ENCODE measurements around the gene PLPP7. TPM values are rescaled to one million over a fixed set of nuclear protein-coding genes. Genes with fewer than 3 reads are reported as not detected.
A peak's percentile ranks its signal among the peaks of the same experiment; 100 is the strongest.
"Not testable (repeated sequence)": the region's sequence is repeated elsewhere in the genome, so short reads cannot be mapped to it uniquely, and the experiment has no call there.

PLPP7 gene
- polyA plus RNA-seq, 2 of the 4 experiments (the other 2 are of a cell fraction): 0.08 TPM; not detected in 1

DNA sequence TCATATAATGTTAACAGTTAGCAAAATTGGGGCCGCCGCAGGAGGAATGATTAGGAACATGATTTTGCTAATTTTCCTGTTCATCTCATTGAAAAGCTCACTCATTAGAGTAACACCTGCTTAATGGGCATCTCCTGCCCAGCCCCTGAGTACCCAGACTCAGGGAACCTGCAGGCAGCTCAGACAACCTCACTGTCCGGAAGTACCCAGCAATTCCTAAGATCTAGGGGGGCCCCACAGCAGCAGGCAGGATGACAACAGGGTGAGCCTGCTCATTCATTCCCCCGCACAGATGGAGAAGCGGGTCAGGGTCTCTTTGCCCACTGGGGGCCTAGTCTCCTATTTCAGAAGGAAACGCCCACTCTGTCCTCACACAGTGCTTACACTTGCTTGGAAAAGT is 25.8 kb upstream of the PLPP7 start:
- H3K4me3 ChIP-seq: no peak overlapping the region
- POLR2A ChIA-PET: no interaction called here
- CTCF ChIA-PET: interaction anchor here (1.9 kb wide), 1 partner anchor 73 kb away, joined by 6 read pairs; no protein-coding TSS in a partner anchor
- no peak overlapping the region for H3K4me2 ChIP-seq
- TF ChIP-seq RCOR1 (IDR thresholded peaks at IDR 0.05; ENCODE audit: low read depth, low read length) (no peak), GATA3 (IDR thresholded peaks at IDR 0.05; ENCODE audit: borderline replicate concordance) (no peak), HOXB13 (CRISPR knock-in tag; IDR thresholded peaks at IDR 0.05; ENCODE audit: low read depth) (no peak), EHMT2 (IDR thresholded peaks at IDR 0.05; ENCODE audit: low read depth) (no peak)
- TF ChIP-seq, protein P1, sequence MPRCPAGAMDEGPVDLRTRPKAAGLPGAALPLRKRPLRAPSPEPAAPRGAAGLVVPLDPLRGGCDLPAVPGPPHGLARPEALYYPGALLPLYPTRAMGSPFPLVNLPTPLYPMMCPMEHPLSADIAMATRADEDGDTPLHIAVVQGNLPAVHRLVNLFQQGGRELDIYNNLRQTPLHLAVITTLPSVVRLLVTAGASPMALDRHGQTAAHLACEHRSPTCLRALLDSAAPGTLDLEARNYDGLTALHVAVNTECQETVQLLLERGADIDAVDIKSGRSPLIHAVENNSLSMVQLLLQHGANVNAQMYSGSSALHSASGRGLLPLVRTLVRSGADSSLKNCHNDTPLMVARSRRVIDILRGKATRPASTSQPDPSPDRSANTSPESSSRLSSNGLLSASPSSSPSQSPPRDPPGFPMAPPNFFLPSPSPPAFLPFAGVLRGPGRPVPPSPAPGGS (IDR thresholded peaks at IDR 0.05): no peak
- no peak for DNase-seq (ENCODE audit: low read depth in 1 of 2, low spot score in 1 of 2)
- H3K9me3 ChIP-seq: no peaks in the 10 kb centered on the region
- no peak for FAIRE-seq
- 79% methylated on average over 4 of the region's 6 CpGs for WGBS (ENCODE audit: missing lambda C conversion rate)
- no peak overlapping the region for H3K27ac ChIP-seq
- no peak for ATAC-seq
- no peaks in the 10 kb centered on the region for H3K4me1 ChIP-seq

DNA sequence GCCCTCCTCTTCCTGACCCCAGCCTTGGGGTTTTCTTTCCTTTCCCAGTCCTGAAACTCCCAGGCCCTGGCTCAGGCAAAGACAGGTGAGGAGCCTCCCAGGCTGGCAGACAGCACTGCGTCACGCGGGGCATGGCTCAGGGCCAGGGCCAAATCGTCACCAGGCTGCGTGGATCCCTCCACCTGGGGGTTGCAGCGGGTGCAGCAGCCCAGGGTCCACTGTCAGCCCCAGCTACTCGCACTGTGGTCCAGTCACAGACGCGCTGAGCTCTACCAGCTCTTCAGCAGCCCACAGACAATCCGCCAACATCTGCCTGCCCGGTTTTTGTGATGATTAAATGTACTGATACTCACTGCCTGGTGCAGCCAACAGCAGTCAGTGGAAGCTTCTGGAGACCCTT is 25.3 kb upstream of the PLPP7 start:
- peak; percentile 26 to 41; a peak in 3 of 6 replicates for ATAC-seq
- no peak for DNase-seq (ENCODE audit: low read depth in 1 of 2, low spot score in 1 of 2)
- FAIRE-seq: no peak
- 100% methylated on average over 1 of the region's 11 CpGs for WGBS (ENCODE audit: missing lambda C conversion rate)
- no peak for TF ChIP-seq RNF2 (IDR thresholded peaks at IDR 0.05; ENCODE audit: borderline replicate concordance, low read depth)
- Histone ChIP-seq H3K4me1 (no peaks in the 10 kb centered on the region), H3K9me3 (no peaks in the 10 kb centered on the region), H3K27ac (no peak overlapping the region), H3K4me2 (no peak overlapping the region), H3K4me3 (no peak overlapping the region)
- CTCF ChIA-PET: interaction anchor here (1.9 kb wide), 1 partner anchor 72 kb away, joined by 6 read pairs; no protein-coding TSS in a partner anchor
- POLR2A ChIA-PET: no interaction called here

DNA sequence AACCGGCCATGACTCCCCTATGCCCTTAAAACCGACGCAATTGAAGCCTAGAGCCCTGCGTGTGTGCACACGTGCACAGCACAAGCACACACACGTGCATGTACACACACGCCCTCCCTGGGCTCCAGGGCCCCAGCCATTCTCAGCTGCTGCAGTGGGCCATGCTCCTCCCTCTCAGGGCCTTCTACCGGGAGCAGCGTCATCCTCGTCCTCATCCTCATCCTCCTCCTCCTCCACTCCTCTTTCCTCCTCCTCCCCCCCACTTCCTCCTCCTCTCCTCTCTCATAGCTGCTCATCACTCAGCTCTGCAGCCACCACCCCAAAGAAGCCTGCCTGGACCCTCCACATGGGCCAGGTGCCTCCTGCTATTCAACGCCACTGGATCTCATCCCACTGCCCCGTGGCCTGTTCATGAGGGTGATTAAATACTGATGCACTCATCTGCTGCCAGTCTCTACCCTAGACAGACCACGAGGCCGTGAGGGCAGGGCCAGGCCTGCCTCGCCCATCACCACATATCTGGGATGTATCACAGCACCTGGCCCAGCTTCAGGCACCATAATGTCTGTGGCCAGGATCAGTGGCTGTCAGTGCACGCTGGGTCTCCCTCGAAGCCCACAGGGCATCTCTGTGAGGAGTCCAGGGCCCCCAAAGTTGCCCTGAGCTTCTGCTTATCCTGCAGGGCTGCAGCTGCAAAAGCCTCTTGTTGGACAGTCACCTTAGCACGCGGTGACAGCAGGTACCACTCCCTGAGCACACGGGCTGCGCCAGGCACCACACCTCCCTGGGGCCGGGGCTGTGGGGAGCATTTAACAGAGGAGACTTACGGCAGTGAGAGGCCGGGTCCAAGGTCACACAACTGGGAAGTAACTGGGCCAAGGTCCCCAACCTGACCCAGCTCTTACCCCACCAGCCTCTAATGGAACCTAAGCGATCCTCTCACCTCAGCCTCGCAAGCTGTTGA is 23.0 kb upstream of the PLPP7 start:
- POLR2A ChIA-PET: no interaction called here
- Histone ChIP-seq H3K4me3 (no peak overlapping the region), H3K9me3 (no peaks in the 10 kb centered on the region), H3K4me2 (no peak overlapping the region), H3K27ac (no peak overlapping the region), H3K4me1 (no peaks in the 10 kb centered on the region)
- TF ChIP-seq HOXA7 (CRISPR knock-in tag; IDR thresholded peaks at IDR 0.05): no peak
- CTCF ChIA-PET: interaction anchor here (1.0 kb wide), 1 partner anchor 70 kb away, joined by 4 read pairs; no protein-coding TSS in a partner anchor
- WGBS (ENCODE audit: missing lambda C conversion rate): 80% methylated on average over 25 of the region's 26 CpGs
- FAIRE-seq: no peak
- peak in 1 of 2 experiments; percentile 11; a peak in 1 of 6 replicates for ATAC-seq
- no peak for DNase-seq (ENCODE audit: low read depth in 1 of 2, low spot score in 1 of 2)

DNA sequence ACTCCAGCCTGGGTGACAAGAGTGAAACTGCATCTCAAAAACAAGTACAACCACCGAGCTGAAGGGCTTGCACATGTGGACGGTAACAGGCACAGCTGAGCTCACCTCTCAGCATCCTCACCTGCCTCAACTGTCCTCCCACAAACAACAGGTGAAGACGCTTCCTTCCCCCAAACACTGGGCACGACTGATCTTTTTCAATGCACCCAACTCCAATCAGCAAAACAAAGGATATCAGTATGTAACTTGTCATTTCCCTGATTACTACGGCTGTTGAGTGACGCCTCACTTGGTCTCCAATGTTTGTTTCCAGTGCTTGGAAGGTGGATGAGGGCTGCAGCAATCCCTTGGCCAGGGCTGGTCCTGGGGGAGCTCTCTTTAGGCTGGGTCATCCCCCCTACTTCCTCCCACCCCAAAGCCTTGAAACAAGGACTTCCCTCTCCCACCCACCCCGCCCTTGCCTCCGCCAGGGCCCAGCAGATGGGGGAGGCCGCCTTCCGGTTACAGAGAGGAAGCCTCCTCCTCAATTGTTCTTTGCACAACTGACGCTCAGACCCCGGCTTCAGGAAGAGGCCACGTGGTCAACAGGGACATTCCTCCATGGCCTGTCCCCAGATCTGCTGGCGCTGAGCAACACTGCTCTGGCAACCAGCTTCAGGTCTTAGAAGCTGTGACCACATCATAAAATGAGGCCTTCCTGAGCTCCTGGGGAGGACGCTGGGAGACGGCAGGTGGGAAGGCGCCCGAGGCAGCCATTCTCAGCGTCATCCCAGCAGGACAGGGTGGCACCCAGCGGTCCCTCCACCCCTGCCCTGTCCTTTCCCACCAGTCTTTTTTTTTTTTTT is 19.1 kb upstream of the PLPP7 start:
- Histone ChIP-seq H3K9me3 (no peaks in the 10 kb centered on the region), H3K27ac (no peak overlapping the region), H3K4me1 (no peaks in the 10 kb centered on the region), H3K4me3 (no peak overlapping the region), H3K4me2 (no peak overlapping the region)
- TF ChIP-seq TFCP2L1 (CRISPR knock-in tag; IDR thresholded peaks at IDR 0.05) (no peak), MAFK (IDR thresholded peaks at IDR 0.05; ENCODE audit: partially characterized antibody) (no peak), JUNB (IDR thresholded peaks at IDR 0.05) (no peak), HOXA7 (CRISPR knock-in tag; IDR thresholded peaks at IDR 0.05) (no peak), FOXS1 (CRISPR knock-in tag; IDR thresholded peaks at IDR 0.05) (no peak), RARB (CRISPR knock-in tag; IDR thresholded peaks at IDR 0.05) (no peak), HOXB13 (CRISPR knock-in tag; IDR thresholded peaks at IDR 0.05; ENCODE audit: low read depth) (no peak), CBX8 (IDR thresholded peaks at IDR 0.05) (no peak), ZSCAN20 (CRISPR knock-in tag; IDR thresholded peaks at IDR 0.05) (no peak), RAD21 (conservative IDR thresholded peaks at IDR 0.05 in 1 of 2, IDR thresholded peaks at IDR 0.05 in 1 of 2) (no peak), CHD2 (IDR thresholded peaks at IDR 0.05; ENCODE audit: low read length, partially characterized antibody) (no peak), CEBPB (IDR thresholded peaks at IDR 0.05) (no peak), RNF2 (IDR thresholded peaks at IDR 0.05; ENCODE audit: borderline replicate concordance, low read depth) (no peak)
- TF ChIP-seq, protein P2, sequence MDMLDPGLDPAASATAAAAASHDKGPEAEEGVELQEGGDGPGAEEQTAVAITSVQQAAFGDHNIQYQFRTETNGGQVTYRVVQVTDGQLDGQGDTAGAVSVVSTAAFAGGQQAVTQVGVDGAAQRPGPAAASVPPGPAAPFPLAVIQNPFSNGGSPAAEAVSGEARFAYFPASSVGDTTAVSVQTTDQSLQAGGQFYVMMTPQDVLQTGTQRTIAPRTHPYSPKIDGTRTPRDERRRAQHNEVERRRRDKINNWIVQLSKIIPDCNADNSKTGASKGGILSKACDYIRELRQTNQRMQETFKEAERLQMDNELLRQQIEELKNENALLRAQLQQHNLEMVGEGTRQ (IDR thresholded peaks at IDR 0.05): no peak
- TF ChIP-seq, protein P3, sequence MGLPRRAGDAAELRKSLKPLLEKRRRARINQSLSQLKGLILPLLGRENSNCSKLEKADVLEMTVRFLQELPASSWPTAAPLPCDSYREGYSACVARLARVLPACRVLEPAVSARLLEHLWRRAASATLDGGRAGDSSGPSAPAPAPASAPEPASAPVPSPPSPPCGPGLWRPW (IDR thresholded peaks at IDR 0.05): no peak
- TF ChIP-seq, protein P4, sequence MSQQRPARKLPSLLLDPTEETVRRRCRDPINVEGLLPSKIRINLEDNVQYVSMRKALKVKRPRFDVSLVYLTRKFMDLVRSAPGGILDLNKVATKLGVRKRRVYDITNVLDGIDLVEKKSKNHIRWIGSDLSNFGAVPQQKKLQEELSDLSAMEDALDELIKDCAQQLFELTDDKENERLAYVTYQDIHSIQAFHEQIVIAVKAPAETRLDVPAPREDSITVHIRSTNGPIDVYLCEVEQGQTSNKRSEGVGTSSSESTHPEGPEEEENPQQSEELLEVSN (IDR thresholded peaks at IDR 0.05; ENCODE audit: borderline replicate concordance, low read depth): no peak
- no peak for FAIRE-seq
- ATAC-seq: no peak
- WGBS (ENCODE audit: missing lambda C conversion rate): 75% methylated on average over 16 of the region's 20 CpGs
- ChIA-PET CTCF (interaction anchor here (0.7 to 1.1 kb wide), 2 partner anchors 213 to 262 kb away, joined by 3 read pairs; no protein-coding TSS in a partner anchor), POLR2A (no interaction called here)
- no peak for DNase-seq (ENCODE audit: low read depth in 1 of 2, low spot score in 1 of 2)

DNA sequence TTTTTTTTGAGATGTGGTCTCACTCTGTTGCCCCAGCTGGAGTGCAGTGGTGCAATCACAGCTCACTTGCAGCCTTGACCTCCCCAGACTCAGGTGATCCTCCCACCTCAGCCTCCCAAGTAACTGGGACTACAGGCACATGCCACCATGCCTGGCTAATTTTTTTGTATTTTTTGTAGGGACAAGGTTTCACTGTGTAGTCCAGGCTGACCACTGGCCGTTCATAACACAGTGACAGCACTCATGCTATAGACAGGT is 18.6 kb upstream of the PLPP7 start:
- ATAC-seq; H3K27ac ChIP-seq; FAIRE-seq; DNase-seq (ENCODE audit: low read depth in 1 of 2, low spot score in 1 of 2); H3K9me3 ChIP-seq; H3K4me3 ChIP-seq; H3K4me1 ChIP-seq; H3K4me2 ChIP-seq; POLR2A ChIA-PET: not testable (repeated sequence)
- 68% methylated on average over 1 of the region's 1 CpG for WGBS (ENCODE audit: missing lambda C conversion rate)
- CTCF ChIA-PET: interaction anchor here (1.1 to 1.9 kb wide), 2 partner anchors 66 to 263 kb away, joined by 3 to 6 read pairs; no protein-coding TSS in a partner anchor

Measured in A549 (cell line).